ENCODE results near the gene CROCC. TPM values are rescaled to one million over a fixed set of nuclear protein-coding genes. Genes with fewer than 3 reads are reported as not detected.

Gene CROCC
- total RNA-seq, 4 donors from 2014 or later, result 13.0 to 149 (median 23.7) TPM

- Histone ChIP-seq H3K27me3 (no peaks in the 10 kb centered on the region), H3K4me1 (peaks cover 13 to 26% (median 23%) of the 10 kb centered on the region in 4 donors), H3K4me3 (no peak overlapping the region), H3K36me3 (peaks cover 0 to 4% (median 0%) of the 10 kb centered on the region in 4 donors), H3K27ac (no peak overlapping the region), H3K9me3 (no peaks in the 10 kb centered on the region)
- 61 to 78% methylated on average over 8 to 13 of the region's 13 CpGs for WGBS, 2 donors (ENCODE audit: low coverage in 1 of 2)
- peak; percentile 37 for DNase-seq
- in situ Hi-C loops (cut with MboI; ENCODE audit: low pct_ligation_motif_present in 1 of 4, low pct_unique_long_range_greater_than_20kb in 1 of 4, low sequenced_read_pairs in 3 of 4), result no loop called here
- intact Hi-C loops (cut with DNase I; ENCODE audit: low total_unique reads), result no loop called here
- TF ChIP-seq POLR2AphosphoS5 (IDR thresholded peaks at IDR 0.05) (no peak), EP300 (IDR thresholded peaks at IDR 0.05; ENCODE audit: low read depth) (no peak), POLR2A (IDR thresholded peaks at IDR 0.05) (no peak), CTCF (IDR thresholded peaks at IDR 0.05) (no peak)
Measured at GRCh38 chr1:17013491-17014320, 92.0 kb downstream of the CROCC start.

- no peak for TF ChIP-seq POLR2AphosphoS5 (IDR thresholded peaks at IDR 0.05)
- TF ChIP-seq CTCF (IDR thresholded peaks at IDR 0.05), result no peak
- in situ Hi-C loops (cut with MboI; ENCODE audit: low pct_ligation_motif_present in 1 of 4, low pct_unique_long_range_greater_than_20kb in 1 of 4, low sequenced_read_pairs in 3 of 4) (no loop called here), intact Hi-C loops (cut with DNase I; ENCODE audit: low total_unique reads) (no loop called here)
- Histone ChIP-seq H3K4me3 (no peak overlapping the region), H3K36me3 (peaks cover 0 to 16% (median 6%) of the 10 kb centered on the region in 4 donors), H3K9me3 (no peaks in the 10 kb centered on the region), H3K4me1 (peaks cover 10 to 20% (median 18%) of the 10 kb centered on the region in 4 donors), H3K27ac (no peak overlapping the region), H3K27me3 (no peaks in the 10 kb centered on the region)
- DNase-seq, result no peak
- WGBS, 2 donors (ENCODE audit: low coverage in 1 of 2), result 86 to 90% methylated on average over 2 to 10 of the region's 10 CpGs
Measured at GRCh38 chr1:17014671-17015567, 93.2 kb downstream of the CROCC start.

GRCh38 chr1:17016317-17016661 is 94.6 kb downstream of the CROCC start:
- Histone ChIP-seq H3K4me1 (peaks cover 0 to 7% (median 4%) of the 10 kb centered on the region in 4 donors), H3K27ac (no peak overlapping the region), H3K27me3 (no peaks in the 10 kb centered on the region), H3K9me3 (no peaks in the 10 kb centered on the region), H3K4me3 (no peak overlapping the region), H3K36me3 (peaks cover 0 to 27% (median 12%) of the 10 kb centered on the region in 4 donors)
- WGBS, 2 donors (ENCODE audit: low coverage in 1 of 2), result 72 to 80% methylated on average over 1 to 5 of the region's 5 CpGs
- intact Hi-C loops (cut with DNase I; ENCODE audit: low total_unique reads) (no loop called here), in situ Hi-C loops (cut with MboI; ENCODE audit: low pct_ligation_motif_present in 1 of 4, low pct_unique_long_range_greater_than_20kb in 1 of 4, low sequenced_read_pairs in 3 of 4) (no loop called here)
- DNase-seq, result no peak
- TF ChIP-seq CTCF (IDR thresholded peaks at IDR 0.05), result no peak
- TF ChIP-seq EP300 (IDR thresholded peaks at IDR 0.05; ENCODE audit: low read depth), result no peak
- no peak for TF ChIP-seq POLR2AphosphoS5 (IDR thresholded peaks at IDR 0.05)
- TF ChIP-seq POLR2A (IDR thresholded peaks at IDR 0.05), result no peak

GRCh38 chr1:17017435-17017834 is 95.7 kb downstream of the CROCC start:
- 88 to 96% methylated on average over 2 to 7 of the region's 7 CpGs for WGBS, 2 donors (ENCODE audit: low coverage in 1 of 2)
- intact Hi-C loops (cut with DNase I; ENCODE audit: low total_unique reads), result no loop called here
- in situ Hi-C loops (cut with MboI; ENCODE audit: low pct_ligation_motif_present in 1 of 4, low pct_unique_long_range_greater_than_20kb in 1 of 4, low sequenced_read_pairs in 3 of 4), result no loop called here
- Histone ChIP-seq H3K27ac (no peak overlapping the region), H3K4me1 (peaks cover 0 to under 1% (median 0%) of the 10 kb centered on the region in 4 donors), H3K36me3 (peaks cover 0 to 39% (median 18%) of the 10 kb centered on the region in 4 donors), H3K27me3 (no peaks in the 10 kb centered on the region), H3K4me3 (no peak overlapping the region), H3K9me3 (no peaks in the 10 kb centered on the region)
- DNase-seq, result no peak
- TF ChIP-seq POLR2AphosphoS5 (IDR thresholded peaks at IDR 0.05) (no peak), EP300 (IDR thresholded peaks at IDR 0.05; ENCODE audit: low read depth) (no peak), POLR2A (IDR thresholded peaks at IDR 0.05) (no peak), CTCF (IDR thresholded peaks at IDR 0.05) (no peak)

All from transverse colon (tissue), 4 donors.